BE2C (cell line): Measurements from ENCODE around the gene CYP2J2. TPM values are rescaled to one million over a fixed set of nuclear protein-coding genes. Genes with fewer than 3 reads are reported as not detected.
"Not testable (repeated sequence)": the region's sequence is repeated elsewhere in the genome, so short reads cannot be mapped to it uniquely, and the experiment has no call there.

Experiments
- DNase-seq: peaks from one replicate; pipeline ENCODE4 v3.0.0-alpha.2; 2020
- H3K27me3 ChIP-seq: fragments of 250-450 bp; sonication (Bioruptor Pico); 2 replicates; pipeline ENCODE4 v1.5.1; 2020; ENCODE audit warnings: mild to moderate bottlenecking
- H3K36me3 ChIP-seq: fragments of 250-450 bp; sonication (Bioruptor Pico); 2 replicates; pipeline ENCODE4 v1.5.1; 2020; ENCODE audit warnings: mild to moderate bottlenecking
- H3K4me1 ChIP-seq: fragments of 250-450 bp; sonication (Bioruptor Pico); 2 replicates; pipeline ENCODE4 v1.5.1; 2020
- H3K4me3 ChIP-seq: 2 replicates; pipeline ENCODE4 v1.5.1; 2011; ENCODE audit warnings: low read depth, low read length
- H3K9me3 ChIP-seq: fragments of 250-450 bp; sonication (Bioruptor Pico); 2 replicates; pipeline ENCODE4 v1.5.1; 2020
- CTCF ChIP-seq: IDR thresholded peaks from 2 replicates; pipeline ENCODE4 v1.5.1; 2012; ENCODE audit warnings: mild to moderate bottlenecking, low read depth, low read length
- polyA plus RNA-seq: library from polyadenylated mRNA; unstranded; fragments of >200 nt; gene quantifications from one replicate; pipeline ENCODE4 v1.2.1, GENCODE V29; 2012; ENCODE audit warnings: low read depth, missing spikeins; ENCODE audit not compliant: insufficient read length, insufficient read depth

The CYP2J2 gene
- polyA plus RNA-seq, result not detected

- Histone ChIP-seq H3K36me3 (no peaks in the 10 kb centered on the region), H3K4me1 (no peaks in the 10 kb centered on the region), H3K9me3 (no peaks in the 10 kb centered on the region), H3K4me3 (peak within 1 kb of the TSS; percentile 54), H3K27me3 (peaks cover 10% of the 10 kb centered on the region)
- DNase-seq, result peak; percentile 53
- TF ChIP-seq CTCF, result no peak
These were observed at the start of gene CYP2J2 for GRCh38 chr1:59926381-59927123. TSS of gene CYP2J2 (minus strand) at chr1:59926773. CDS start at chr1:59926746, 27 bp downstream.

- TF ChIP-seq CTCF, result no peak
- no peaks in the 10 kb centered on the region for H3K36me3 ChIP-seq
- no peaks in the 10 kb centered on the region for H3K9me3 ChIP-seq
- H3K4me3 ChIP-seq, result no peak overlapping the region
- DNase-seq, result no peak
- H3K4me1 ChIP-seq, result peaks cover 2% of the 10 kb centered on the region; the same call in 1 of the 2 replicates
- no peaks in the 10 kb centered on the region for H3K27me3 ChIP-seq
These were observed 47.1 kb upstream of the CYP2J2 start for GRCh38 chr1:59973719-59974118.

GRCh38 chr1:59972216-59972927 lies 45.8 kb upstream of the CYP2J2 start:
- no peaks in the 10 kb centered on the region for H3K36me3 ChIP-seq
- H3K9me3 ChIP-seq, result no peaks in the 10 kb centered on the region
- TF ChIP-seq CTCF, result no peak
- H3K27me3 ChIP-seq, result no peaks in the 10 kb centered on the region
- H3K4me1 ChIP-seq, result peaks cover 2% of the 10 kb centered on the region; the same call in 1 of the 2 replicates
- no peak overlapping the region for H3K4me3 ChIP-seq
- DNase-seq, result peak; percentile 9

GRCh38 chr1:59971464-59971911 lies 44.9 kb upstream of the CYP2J2 start:
- Histone ChIP-seq H3K27me3 (no peaks in the 10 kb centered on the region), H3K36me3 (no peaks in the 10 kb centered on the region), H3K4me1 (peaks cover 9% of the 10 kb centered on the region; the same call in 1 of the 2 replicates), H3K4me3 (0 out of 2 replicates have a peak overlapping the region, but pooled peaks have one; percentile 24), H3K9me3 (no peaks in the 10 kb centered on the region)
- DNase-seq, result peak; percentile 67
- TF ChIP-seq CTCF, result peak; percentile 69

GRCh38 chr1:59969542-59970175 lies 43.1 kb upstream of the CYP2J2 start:
- H3K9me3 ChIP-seq, H3K4me1 ChIP-seq, H3K27me3 ChIP-seq, DNase-seq, H3K36me3 ChIP-seq, H3K4me3 ChIP-seq: not testable (repeated sequence)

GRCh38 chr1:59968746-59969145 lies 42.2 kb upstream of the CYP2J2 start:
- H3K27me3 ChIP-seq, DNase-seq, H3K9me3 ChIP-seq, H3K36me3 ChIP-seq, H3K4me3 ChIP-seq, H3K4me1 ChIP-seq: not testable (repeated sequence)
